Measurements from ENCODE around the gene C20orf202. TPM values are rescaled to one million over a fixed set of nuclear protein-coding genes. Genes with fewer than 3 reads are reported as not detected.

The C20orf202 gene
- total RNA-seq, 1 experiment from 2014 or later, result 0.22 TPM

GRCh38 chr20:1180949-1181348 lies 22.3 kb upstream of the C20orf202 start:
- POLR2A ChIA-PET, result no interaction called here
- CTCF ChIA-PET, result interaction anchor here (1.8 kb wide), 1 partner anchor 32 kb away, joined by 5 read pairs; no protein-coding TSS in a partner anchor

More at GRCh38 chr20:1180949-1181348, 22.3 kb upstream of the C20orf202 start:
- H3K9me3 Mint-ChIP-seq, result no peaks in the 10 kb centered on the region
- no peak overlapping the region for H3K4me3 Mint-ChIP-seq
- peaks cover 28% of the 10 kb centered on the region for H3K27me3 Mint-ChIP-seq (ENCODE audit: low read depth)
- H3K27ac Mint-ChIP-seq, result no peak overlapping the region
- DNase-seq (ENCODE audit: low spot score) (no peak), ATAC-seq (no peak)
- peaks cover 17% of the 10 kb centered on the region for H3K4me1 Mint-ChIP-seq
- TF ChIP-seq, protein P1, sequence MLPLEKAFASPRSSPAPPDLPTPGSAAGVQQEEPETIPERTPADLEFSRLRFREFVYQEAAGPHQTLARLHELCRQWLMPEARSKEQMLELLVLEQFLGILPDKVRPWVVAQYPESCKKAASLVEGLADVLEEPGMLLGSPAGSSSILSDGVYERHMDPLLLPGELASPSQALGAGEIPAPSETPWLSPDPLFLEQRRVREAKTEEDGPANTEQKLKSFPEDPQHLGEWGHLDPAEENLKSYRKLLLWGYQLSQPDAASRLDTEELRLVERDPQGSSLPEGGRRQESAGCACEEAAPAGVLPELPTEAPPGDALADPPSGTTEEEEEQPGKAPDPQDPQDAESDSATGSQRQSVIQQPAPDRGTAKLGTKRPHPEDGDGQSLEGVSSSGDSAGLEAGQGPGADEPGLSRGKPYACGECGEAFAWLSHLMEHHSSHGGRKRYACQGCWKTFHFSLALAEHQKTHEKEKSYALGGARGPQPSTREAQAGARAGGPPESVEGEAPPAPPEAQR (CRISPR knock-in tag; IDR thresholded peaks at IDR 0.05), result no peak
- TF ChIP-seq ERG (CRISPR knock-in tag; IDR thresholded peaks at IDR 0.05), result no peak
- no peak for TF ChIP-seq SMAD3 (CRISPR knock-in tag; IDR thresholded peaks at IDR 0.05; ENCODE audit: borderline replicate concordance)
- no peak for TF ChIP-seq TCF7 (CRISPR knock-in tag; IDR thresholded peaks at IDR 0.05; ENCODE audit: low read depth)
- TF ChIP-seq ZBTB21 (CRISPR knock-in tag; IDR thresholded peaks at IDR 0.05; ENCODE audit: borderline replicate concordance), result no peak
- no peak for TF ChIP-seq FOXP4 (CRISPR knock-in tag; IDR thresholded peaks at IDR 0.05)
- TF ChIP-seq, protein P2, sequence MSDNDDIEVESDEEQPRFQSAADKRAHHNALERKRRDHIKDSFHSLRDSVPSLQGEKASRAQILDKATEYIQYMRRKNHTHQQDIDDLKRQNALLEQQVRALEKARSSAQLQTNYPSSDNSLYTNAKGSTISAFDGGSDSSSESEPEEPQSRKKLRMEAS (CRISPR knock-in tag; IDR thresholded peaks at IDR 0.05), result no peak
- no peak for TF ChIP-seq STAT6 (CRISPR knock-in tag; conservative IDR thresholded peaks at IDR 0.05; ENCODE audit: low read depth)
- TF ChIP-seq KAT7 (CRISPR knock-in tag; IDR thresholded peaks at IDR 0.05; ENCODE audit: borderline replicate concordance), result no peak
- no peak for TF ChIP-seq GTF2I (CRISPR knock-in tag; conservative IDR thresholded peaks at IDR 0.05)
- no peak for TF ChIP-seq CTCF (IDR thresholded peaks at IDR 0.05)
- no peaks in the 10 kb centered on the region for H3K36me3 Mint-ChIP-seq

All from WTC11 (cell line).